Neural crest cell (in vitro differentiated cells): Measurements from ENCODE around the gene TACR2. TPM values are rescaled to one million over a fixed set of nuclear protein-coding genes. Genes with fewer than 3 reads are reported as not detected.
A peak's percentile ranks its signal among the peaks of the same experiment; 100 is the strongest.

Experiments used
- DNase-seq: peaks from one replicate; pipeline ENCODE4 v3.0.0; 2021; ENCODE audit warnings: low read depth, mixed read lengths, low spot score
- H3K27ac Mint-ChIP-seq: one replicate; pipeline ENCODE4 v1.8.0; 2021; ENCODE audit warnings: mild to moderate bottlenecking, mixed read lengths; ENCODE audit not compliant: unreplicated experiment
- H3K27me3 Mint-ChIP-seq: 2 replicates; pipeline ENCODE4 v1.8.0; 2021; ENCODE audit warnings: low read depth, mild to moderate bottlenecking, mixed read lengths
- H3K36me3 Mint-ChIP-seq: 2 replicates; pipeline ENCODE4 v1.8.0; 2021; ENCODE audit warnings: low read depth, mild to moderate bottlenecking, mixed read lengths
- H3K4me1 Mint-ChIP-seq: 2 replicates; pipeline ENCODE4 v1.8.0; 2021; ENCODE audit warnings: mixed read lengths
- H3K4me3 Mint-ChIP-seq: one replicate; pipeline ENCODE4 v1.8.0; 2021; ENCODE audit warnings: mild to moderate bottlenecking, mixed read lengths
- H3K9me3 Mint-ChIP-seq: 2 replicates; pipeline ENCODE4 v1.8.0; 2021; ENCODE audit warnings: mixed read lengths
- CTCF ChIP-seq: fragments of 200-600 bp; sonication (generic); conservative IDR thresholded peaks from 2 replicates; pipeline ENCODE4 v1.5.0; 2021; ENCODE audit warnings: antibody characterized with exemption, mild to moderate bottlenecking
- total RNA-seq: library from RNA; stranded (reverse); gene quantifications from 2 replicates; pipeline ENCODE4 v1.2.1, GENCODE V29; 2021

Gene TACR2
- total RNA-seq, 1 donor from 2014 or later = not detected

- no peak for TF ChIP-seq CTCF
- no peak overlapping the region for H3K4me3 Mint-ChIP-seq
Measured at GRCh38 chr10:69403519-69403918, 13.2 kb downstream of the TACR2 start.

DNA sequence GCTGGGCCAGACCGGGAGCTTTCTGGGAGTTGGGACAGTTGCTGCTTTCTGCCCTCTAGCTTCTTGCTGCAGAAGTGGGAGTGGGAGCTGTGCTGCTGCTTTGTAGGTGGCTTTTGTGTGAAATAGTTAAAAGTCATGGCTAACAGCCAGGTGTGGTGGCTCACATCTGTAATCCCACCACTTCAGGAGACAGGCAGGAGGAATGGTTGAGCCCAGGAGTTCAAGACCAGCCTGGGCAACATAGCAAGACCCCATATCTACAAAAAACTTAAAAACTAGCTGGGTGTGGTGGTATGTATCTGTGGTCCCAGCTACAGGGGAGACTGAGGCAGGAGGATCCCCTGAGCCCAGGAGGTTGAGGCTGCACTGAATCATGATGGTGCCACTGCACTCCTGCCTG is 13.7 kb downstream of the TACR2 start:
- H3K27ac Mint-ChIP-seq = no peak overlapping the region
- H3K27me3 Mint-ChIP-seq = peaks cover 3% of the 10 kb centered on the region
- no peak overlapping the region for H3K4me3 Mint-ChIP-seq
- H3K9me3 Mint-ChIP-seq = no peaks in the 10 kb centered on the region
- no peak for DNase-seq
- H3K36me3 Mint-ChIP-seq = peaks cover 8% of the 10 kb centered on the region
- H3K4me1 Mint-ChIP-seq = peaks cover 28% of the 10 kb centered on the region
- TF ChIP-seq CTCF = no peak

More at GRCh38 chr10:69403519-69403918, 13.2 kb downstream of the TACR2 start:
- no peaks in the 10 kb centered on the region for H3K9me3 Mint-ChIP-seq
- H3K36me3 Mint-ChIP-seq = peaks cover 8% of the 10 kb centered on the region
- DNase-seq = no peak
- H3K27me3 Mint-ChIP-seq = peaks cover 6% of the 10 kb centered on the region
- H3K27ac Mint-ChIP-seq = no peak overlapping the region
- peaks cover 33% of the 10 kb centered on the region for H3K4me1 Mint-ChIP-seq

DNA sequence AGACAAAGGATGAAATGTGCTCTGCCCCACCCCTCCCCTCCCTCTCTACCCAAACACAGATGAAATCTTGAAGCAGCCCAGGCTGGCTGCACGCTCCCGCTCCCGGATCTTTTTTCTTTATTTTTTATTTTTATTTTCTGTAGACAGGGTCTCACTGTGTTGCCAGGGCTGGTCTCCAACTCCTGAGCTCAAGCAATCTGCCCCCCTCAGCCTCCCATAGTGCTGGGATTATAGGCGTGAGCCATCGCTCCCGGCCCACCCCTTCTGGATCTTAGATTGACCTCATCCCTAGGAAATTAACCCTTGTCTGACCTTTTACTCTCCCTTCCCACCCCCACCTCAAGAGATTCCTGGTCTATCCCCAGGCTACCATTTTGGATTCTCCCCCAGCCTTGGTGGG is 14.3 kb downstream of the TACR2 start:
- no peaks in the 10 kb centered on the region for H3K9me3 Mint-ChIP-seq
- H3K36me3 Mint-ChIP-seq = peaks cover 8% of the 10 kb centered on the region
- H3K4me1 Mint-ChIP-seq = peaks cover 23% of the 10 kb centered on the region
- DNase-seq = no peak
- no peak for TF ChIP-seq CTCF
- peaks cover 3% of the 10 kb centered on the region for H3K27me3 Mint-ChIP-seq
- no peak overlapping the region for H3K4me3 Mint-ChIP-seq
- no peak overlapping the region for H3K27ac Mint-ChIP-seq

DNA sequence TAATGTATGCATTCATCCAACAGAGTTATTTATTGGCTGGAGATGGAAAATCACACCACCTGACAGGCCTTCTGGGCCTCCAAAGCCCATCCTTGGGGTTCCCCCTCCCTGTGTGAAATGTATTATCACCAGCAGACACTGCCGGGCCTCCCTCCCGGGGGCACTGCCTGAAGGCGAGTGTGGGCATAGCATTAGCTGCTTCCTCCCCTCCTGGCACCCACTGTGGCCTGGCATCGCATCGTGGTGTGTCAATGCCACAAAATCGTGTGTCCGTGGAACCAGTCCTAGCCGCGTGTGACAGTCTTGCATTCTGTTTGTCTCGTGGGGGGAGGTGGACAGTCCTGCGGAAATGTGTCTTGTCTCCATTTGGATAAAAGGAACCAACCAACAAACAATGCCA is 15.3 kb downstream of the TACR2 start:
- Mint-ChIP-seq H3K9me3 (no peaks in the 10 kb centered on the region), H3K4me1 (peaks cover 15% of the 10 kb centered on the region), H3K4me3 (no peak overlapping the region), H3K36me3 (peaks cover 8% of the 10 kb centered on the region), H3K27me3 (no peaks in the 10 kb centered on the region), H3K27ac (no peak overlapping the region)
- TF ChIP-seq CTCF = no peak
- DNase-seq = no peak

GRCh38 chr10:69400936-69401335 is 15.8 kb downstream of the TACR2 start:
- H3K27me3 Mint-ChIP-seq = no peaks in the 10 kb centered on the region
- no peaks in the 10 kb centered on the region for H3K9me3 Mint-ChIP-seq
- DNase-seq = no peak
- peak overlapping the region; percentile 8 for H3K27ac Mint-ChIP-seq
- H3K36me3 Mint-ChIP-seq = peaks cover 8% of the 10 kb centered on the region
- no peak for TF ChIP-seq CTCF
- peaks cover 11% of the 10 kb centered on the region for H3K4me1 Mint-ChIP-seq
- no peak overlapping the region for H3K4me3 Mint-ChIP-seq

GRCh38 chr10:69398466-69398865 is 18.3 kb downstream of the TACR2 start:
- Mint-ChIP-seq H3K9me3 (no peaks in the 10 kb centered on the region), H3K36me3 (peaks cover 4% of the 10 kb centered on the region), H3K27me3 (no peaks in the 10 kb centered on the region), H3K4me1 (no peaks in the 10 kb centered on the region), H3K27ac (no peak overlapping the region), H3K4me3 (no peak overlapping the region)
- TF ChIP-seq CTCF = no peak
- no peak for DNase-seq
